IgD-negative memory B cell (primary cell): ENCODE results near the gene PSME1. TPM values are rescaled to one million over a fixed set of nuclear protein-coding genes. Genes with fewer than 3 reads are reported as not detected.

Source experiments
- H3K27ac Mint-ChIP-seq, 3 donors: one replicate each; pipeline ENCODE4 v1.8.0; 2020 to 2022; ENCODE audit warnings: mild to moderate bottlenecking in 3 of 3, mixed read lengths in 3 of 3, moderate library complexity in 1 of 3
- H3K27me3 Mint-ChIP-seq: one replicate; pipeline ENCODE4 v1.8.0; 2021; ENCODE audit warnings: mixed read lengths
- H3K36me3 Mint-ChIP-seq: one replicate; pipeline ENCODE4 v1.8.0; 2020; ENCODE audit warnings: mild to moderate bottlenecking, mixed read lengths
- H3K4me1 Mint-ChIP-seq, 3 donors: one replicate each; pipeline ENCODE4 v1.8.0; 2020 to 2022; ENCODE audit warnings: mixed read lengths in 3 of 3, mild to moderate bottlenecking in 1 of 3
- H3K4me3 Mint-ChIP-seq, 4 donors: one replicate each; pipeline ENCODE4 v1.8.0; 2020 to 2022; ENCODE audit warnings: mild to moderate bottlenecking in 4 of 4, mixed read lengths in 4 of 4, moderate library complexity in 3 of 4
- H3K9me3 Mint-ChIP-seq, 3 donors: one replicate each; pipeline ENCODE4 v1.8.0; 2020 to 2021; ENCODE audit warnings: mixed read lengths in 3 of 3, mild to moderate bottlenecking in 1 of 3
- polyA plus RNA-seq: library from polyadenylated mRNA; unstranded; fragments of 300-500 nt; fragmentation: Illumina TruSeq; gene quantifications from one replicate; pipeline ENCODE4 v1.2.3, GENCODE V29; 2021

The PSME1 gene
- polyA plus RNA-seq, 1 donor from 2014 or later, result 804 TPM

DNA sequence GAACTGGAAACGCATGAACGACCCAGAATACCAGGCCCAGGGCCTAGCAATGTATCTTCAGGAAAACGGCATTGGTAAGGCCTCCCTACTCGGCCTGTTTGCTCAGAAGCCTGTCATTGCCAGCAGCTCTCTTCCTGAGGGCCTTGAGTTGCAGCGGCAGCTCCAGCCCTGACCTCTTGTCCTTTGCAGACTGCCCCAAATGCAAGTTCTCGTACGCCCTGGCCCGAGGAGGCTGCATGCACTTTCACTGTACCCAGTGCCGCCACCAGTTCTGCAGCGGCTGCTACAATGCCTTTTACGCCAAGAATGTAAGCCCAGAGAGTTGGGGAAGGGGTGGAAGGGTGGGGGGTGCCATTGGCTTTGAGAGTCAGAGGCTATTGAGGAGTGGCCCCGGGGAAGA lies 21.3 kb downstream of the PSME1 start:
- Mint-ChIP-seq H3K4me3 (peak overlapping the region in 1 of 4 donors; percentile 39), H3K9me3 (no peaks in the 10 kb centered on the region), H3K27ac (peak overlapping the region in 1 of 3 donors; percentile 64), H3K27me3 (no peaks in the 10 kb centered on the region), H3K36me3 (peaks cover 5% of the 10 kb centered on the region), H3K4me1 (peaks cover 7 to 15% (median 11%) of the 10 kb centered on the region in 3 donors)

DNA sequence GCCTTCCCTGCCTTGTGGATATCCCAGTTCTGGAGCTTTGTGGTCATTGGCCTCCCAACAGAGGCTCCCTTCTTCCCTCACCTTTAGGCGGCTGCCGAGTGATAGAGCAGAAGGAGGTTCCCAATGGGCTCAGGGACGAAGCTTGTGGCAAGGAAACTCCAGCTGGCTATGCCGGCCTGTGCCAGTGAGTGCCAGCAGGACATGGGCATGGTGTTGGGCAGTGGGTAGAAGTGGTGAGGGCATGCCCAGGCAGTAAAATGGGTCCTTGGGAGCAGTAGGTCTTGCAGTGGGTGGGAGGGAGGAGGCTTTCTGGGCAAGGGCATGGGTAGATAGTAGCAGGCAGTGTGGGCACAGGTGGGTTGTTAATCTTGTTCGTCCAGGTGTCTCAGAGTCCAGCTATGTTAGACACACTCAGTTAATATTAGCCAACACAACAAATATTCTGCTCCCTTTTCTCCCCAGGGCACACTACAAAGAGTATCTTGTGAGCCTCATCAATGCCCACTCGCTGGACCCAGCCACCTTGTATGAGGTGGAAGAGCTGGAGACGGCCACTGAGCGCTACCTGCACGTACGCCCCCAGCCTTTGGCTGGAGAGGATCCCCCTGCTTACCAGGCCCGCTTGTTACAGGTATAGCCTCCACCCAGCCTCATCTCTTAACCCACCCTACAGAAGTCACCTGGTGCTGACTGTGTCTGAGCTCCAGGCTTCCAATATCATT lies 23.9 kb downstream of the PSME1 start:
- H3K27ac Mint-ChIP-seq, result peak overlapping the region in 2 of 3 donors; percentile 98 to 99
- H3K27me3 Mint-ChIP-seq, result no peaks in the 10 kb centered on the region
- H3K9me3 Mint-ChIP-seq, result no peaks in the 10 kb centered on the region
- H3K36me3 Mint-ChIP-seq, result peaks cover 10% of the 10 kb centered on the region
- H3K4me3 Mint-ChIP-seq, result peak overlapping the region in 2 of 4 donors; percentile 72 to 99
- peaks cover 7 to 27% (median 20%) of the 10 kb centered on the region in 3 donors for H3K4me1 Mint-ChIP-seq

DNA sequence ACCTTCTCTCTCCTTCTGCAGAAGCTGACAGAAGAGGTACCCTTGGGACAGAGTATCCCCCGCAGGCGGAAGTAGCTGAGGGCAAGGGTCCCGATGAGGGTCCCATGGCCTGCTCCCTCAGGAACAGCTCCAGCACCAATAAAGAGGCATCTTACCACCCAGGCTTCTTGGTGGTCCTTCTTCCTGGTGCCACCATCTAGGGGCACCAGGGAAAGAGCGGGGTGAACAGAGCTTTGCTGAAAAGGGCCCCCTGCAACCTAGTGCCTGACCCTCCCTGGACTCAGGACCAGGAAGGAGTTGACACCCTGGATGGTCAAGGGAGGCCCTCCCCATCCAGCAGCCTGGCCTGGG lies 24.5 kb downstream of the PSME1 start:
- Mint-ChIP-seq H3K27ac (peak overlapping the region; percentile 98 to 100 (median 99)), H3K27me3 (no peaks in the 10 kb centered on the region), H3K4me3 (peak overlapping the region in 3 of 4 donors; percentile 98 to 100 (median 99)), H3K9me3 (no peaks in the 10 kb centered on the region), H3K4me1 (peaks cover 7 to 29% (median 20%) of the 10 kb centered on the region in 3 donors), H3K36me3 (peaks cover 13% of the 10 kb centered on the region)

DNA sequence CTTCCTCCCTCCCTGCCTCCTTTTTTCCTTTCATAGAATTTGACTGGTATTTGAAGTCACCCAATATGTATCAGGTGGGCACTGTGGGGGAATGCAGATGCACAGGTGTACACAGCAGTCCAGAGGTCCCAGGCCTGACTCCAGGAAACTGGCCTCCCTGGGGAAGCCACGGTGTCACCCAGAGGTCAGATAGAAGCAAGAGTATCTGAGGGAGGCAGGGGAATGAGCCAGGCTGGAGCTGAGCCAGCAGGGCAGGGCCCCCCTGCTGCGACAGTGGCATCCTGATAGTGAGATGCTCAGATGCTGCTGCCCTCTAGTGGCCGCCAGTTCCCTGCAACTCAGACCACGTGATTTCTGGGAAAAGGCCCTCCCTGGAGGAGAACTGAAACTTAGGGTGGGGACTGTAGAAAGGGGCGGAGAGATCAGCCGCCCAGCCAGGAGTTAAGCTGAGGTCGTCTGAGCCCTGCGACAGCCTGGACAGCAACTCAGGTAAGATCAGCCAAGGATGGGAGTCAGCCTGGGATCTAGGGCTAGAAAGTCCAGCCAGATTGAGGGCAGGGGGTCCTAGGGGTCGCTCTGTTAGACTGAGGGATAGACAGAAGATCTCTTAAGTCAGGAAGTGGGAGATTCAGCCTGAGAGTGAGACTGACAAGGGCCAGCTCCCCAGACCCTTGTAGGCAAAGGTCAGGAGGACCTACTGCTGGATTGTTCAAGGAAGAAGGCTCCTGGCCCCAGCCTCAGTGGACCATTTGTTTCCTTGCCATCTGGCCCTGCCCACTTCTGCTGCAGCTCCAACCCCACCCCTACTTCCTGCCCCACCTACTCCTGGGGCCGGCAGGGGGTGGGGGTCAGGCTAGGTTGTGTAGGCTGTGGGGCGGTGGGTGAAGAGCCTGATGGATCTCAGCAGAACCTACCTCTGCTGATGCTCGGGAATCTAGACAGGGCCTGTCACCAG lies 25.1 kb downstream of the PSME1 start, which contains the start of gene IRF9:
Gene IRF9, plus strand, starts transcription at position 416 of the 955 bp plus-strand sequence. CDS start 880 bp downstream, outside the sequence.
- H3K4me1 Mint-ChIP-seq, result peaks cover 7 to 29% (median 20%) of the 10 kb centered on the region in 3 donors
- H3K9me3 Mint-ChIP-seq, result no peaks in the 10 kb centered on the region
- H3K27me3 Mint-ChIP-seq, result no peaks in the 10 kb centered on the region
- peaks cover 10% of the 10 kb centered on the region for H3K36me3 Mint-ChIP-seq
- H3K4me3 Mint-ChIP-seq, result peak within 1 kb of the TSS; percentile 98 to 100 (median 99)
- H3K27ac Mint-ChIP-seq, result peak within 1 kb of the TSS; percentile 98 to 100 (median 99)

DNA sequence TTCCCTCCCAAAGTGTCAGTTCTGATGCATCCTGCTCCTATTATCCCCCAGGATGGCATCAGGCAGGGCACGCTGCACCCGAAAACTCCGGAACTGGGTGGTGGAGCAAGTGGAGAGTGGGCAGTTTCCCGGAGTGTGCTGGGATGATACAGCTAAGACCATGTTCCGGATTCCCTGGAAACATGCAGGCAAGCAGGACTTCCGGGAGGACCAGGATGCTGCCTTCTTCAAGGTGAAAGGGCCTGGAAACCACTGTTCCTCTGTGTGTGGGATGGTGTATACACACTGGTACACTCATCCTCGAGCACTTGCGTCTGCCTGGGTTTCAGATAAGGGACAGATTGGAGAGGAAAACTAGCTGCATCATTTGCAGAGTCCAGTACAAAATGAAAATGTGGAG lies 26.1 kb downstream of the PSME1 start:
- no peaks in the 10 kb centered on the region for H3K9me3 Mint-ChIP-seq

DNA sequence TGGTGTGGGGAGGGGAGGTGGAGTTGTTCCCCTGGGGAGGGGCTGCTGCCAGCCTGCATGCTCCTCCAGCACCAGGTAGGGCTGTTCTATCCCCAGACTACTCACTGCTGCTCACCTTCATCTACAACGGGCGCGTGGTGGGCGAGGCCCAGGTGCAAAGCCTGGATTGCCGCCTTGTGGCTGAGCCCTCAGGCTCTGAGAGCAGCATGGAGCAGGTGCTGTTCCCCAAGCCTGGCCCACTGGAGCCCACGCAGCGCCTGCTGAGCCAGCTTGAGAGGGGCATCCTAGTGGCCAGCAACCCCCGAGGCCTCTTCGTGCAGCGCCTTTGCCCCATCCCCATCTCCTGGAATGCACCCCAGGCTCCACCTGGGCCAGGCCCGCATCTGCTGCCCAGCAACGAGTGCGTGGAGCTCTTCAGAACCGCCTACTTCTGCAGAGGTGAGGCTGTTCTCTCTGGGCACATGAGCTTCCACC lies 28.6 kb downstream of the PSME1 start:
- Mint-ChIP-seq H3K27me3 (no peaks in the 10 kb centered on the region), H3K4me1 (peaks cover 7 to 36% (median 28%) of the 10 kb centered on the region in 3 donors), H3K4me3 (peak overlapping the region in 1 of 4 donors; percentile 85), H3K9me3 (no peaks in the 10 kb centered on the region), H3K27ac (peak overlapping the region in 2 of 3 donors; percentile 57 to 84), H3K36me3 (peaks cover 14% of the 10 kb centered on the region)

More for the DNA sequence above, 26.1 kb downstream of the PSME1 start:
- Mint-ChIP-seq H3K4me1 (peaks cover 7 to 29% (median 20%) of the 10 kb centered on the region in 3 donors), H3K4me3 (peak overlapping the region; percentile 98 to 100 (median 99)), H3K36me3 (peaks cover 14% of the 10 kb centered on the region), H3K27ac (peak overlapping the region; percentile 98 to 100 (median 99)), H3K27me3 (no peaks in the 10 kb centered on the region)

DNA sequence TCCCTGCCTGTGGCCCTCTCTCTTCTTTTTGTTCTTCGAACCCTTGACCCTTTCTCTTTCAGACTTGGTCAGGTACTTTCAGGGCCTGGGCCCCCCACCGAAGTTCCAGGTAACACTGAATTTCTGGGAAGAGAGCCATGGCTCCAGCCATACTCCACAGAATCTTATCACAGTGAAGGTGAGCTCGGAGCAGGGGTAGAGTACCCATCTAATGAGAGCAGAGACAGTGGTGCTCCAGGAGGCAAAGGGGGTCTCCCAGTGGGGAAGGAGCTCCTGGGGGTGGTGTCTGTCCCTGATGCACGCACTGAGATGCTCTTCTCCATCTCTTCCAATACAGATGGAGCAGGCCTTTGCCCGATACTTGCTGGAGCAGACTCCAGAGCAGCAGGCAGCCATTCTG lies 29.8 kb downstream of the PSME1 start:
- Mint-ChIP-seq H3K9me3 (no peaks in the 10 kb centered on the region), H3K4me3 (peak overlapping the region in 1 of 4 donors; percentile 85), H3K27ac (no peak overlapping the region), H3K27me3 (no peaks in the 10 kb centered on the region), H3K4me1 (peaks cover 6 to 33% (median 30%) of the 10 kb centered on the region in 3 donors), H3K36me3 (peaks cover 14% of the 10 kb centered on the region)

DNA sequence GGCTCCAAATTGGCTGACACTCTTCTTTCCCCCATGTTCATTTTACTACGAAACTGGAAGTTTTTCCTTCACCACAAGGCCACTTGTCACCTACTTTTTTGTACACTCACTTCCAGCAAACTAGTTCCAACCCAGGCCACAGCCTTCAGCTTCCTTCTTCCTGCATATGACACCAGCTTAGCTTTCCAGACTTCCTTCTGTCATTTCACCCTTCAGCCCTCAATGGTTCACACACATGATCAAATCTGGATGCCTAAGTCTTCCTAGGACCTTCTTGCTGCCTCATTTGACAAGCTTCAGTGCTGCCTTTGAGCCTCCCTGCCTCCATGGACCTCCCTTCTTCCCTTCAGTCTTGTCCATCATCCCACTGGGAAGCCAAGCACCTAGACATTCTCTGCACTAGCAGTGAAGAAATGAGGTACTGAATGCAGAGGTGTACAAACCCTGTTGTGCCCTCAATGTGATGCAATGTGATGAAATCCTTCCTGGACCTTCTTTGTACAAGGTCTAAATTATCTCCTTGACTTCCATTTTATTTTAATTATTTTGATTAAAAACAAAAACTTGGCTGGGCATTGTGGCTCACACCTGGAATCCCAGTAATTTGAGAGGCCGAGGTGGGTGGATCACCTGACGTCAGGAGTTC lies 31.6 kb downstream of the PSME1 start:
- Mint-ChIP-seq H3K27ac (peak overlapping the region in 1 of 3 donors; percentile 51), H3K36me3 (peaks cover 14% of the 10 kb centered on the region), H3K9me3 (no peaks in the 10 kb centered on the region), H3K4me3 (peak overlapping the region in 2 of 4 donors; percentile 33 to 80), H3K27me3 (no peaks in the 10 kb centered on the region), H3K4me1 (peaks cover 11 to 30% (median 27%) of the 10 kb centered on the region in 3 donors)

DNA sequence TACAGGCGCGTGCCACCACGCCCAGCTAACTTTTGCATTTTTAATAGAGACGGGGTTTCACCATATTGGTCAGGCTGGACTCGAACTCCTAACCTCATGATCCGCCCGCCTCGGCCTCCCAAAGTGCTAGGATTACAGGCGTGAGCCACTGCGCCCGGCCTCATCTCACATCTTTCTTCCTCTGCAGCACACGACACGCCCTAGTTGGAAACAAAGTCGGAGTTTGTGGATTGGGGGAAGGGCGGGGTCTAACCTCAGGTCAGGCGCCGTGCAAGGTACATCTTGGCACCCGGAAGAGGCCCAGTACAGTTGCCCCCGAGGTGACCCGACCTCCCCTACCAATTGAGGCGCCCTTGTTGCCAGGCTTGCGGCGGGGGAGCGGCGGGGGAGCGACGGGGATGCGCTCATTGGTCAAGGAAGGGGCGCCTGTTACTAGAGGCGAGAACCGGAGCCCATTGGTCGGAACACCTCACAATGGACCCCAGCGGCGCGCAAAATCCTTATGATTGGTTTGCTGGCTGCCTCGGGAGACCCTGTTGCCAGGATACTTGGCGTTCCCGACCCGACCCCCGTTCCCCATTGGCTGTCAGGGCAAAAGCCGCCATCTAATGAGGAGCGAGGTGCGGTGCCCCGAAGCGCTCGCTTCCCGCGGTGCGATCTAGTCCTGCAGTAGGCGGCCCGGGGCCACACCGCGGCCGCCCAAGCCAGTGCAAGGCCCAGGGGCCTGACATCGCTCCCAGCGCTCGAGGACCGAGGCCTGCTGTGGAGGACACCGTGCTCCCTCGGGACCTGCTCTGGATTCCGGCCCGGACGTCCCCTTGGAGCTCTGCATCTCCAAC lies 35.6 kb downstream of the PSME1 start, which contains the start of gene REC8:
Gene REC8, plus strand, starts transcription at position 659 of the 839 bp plus-strand sequence. CDS start 473 bp downstream, outside the sequence.
- peaks cover 11 to 18% (median 16%) of the 10 kb centered on the region in 3 donors for H3K4me1 Mint-ChIP-seq

DNA sequence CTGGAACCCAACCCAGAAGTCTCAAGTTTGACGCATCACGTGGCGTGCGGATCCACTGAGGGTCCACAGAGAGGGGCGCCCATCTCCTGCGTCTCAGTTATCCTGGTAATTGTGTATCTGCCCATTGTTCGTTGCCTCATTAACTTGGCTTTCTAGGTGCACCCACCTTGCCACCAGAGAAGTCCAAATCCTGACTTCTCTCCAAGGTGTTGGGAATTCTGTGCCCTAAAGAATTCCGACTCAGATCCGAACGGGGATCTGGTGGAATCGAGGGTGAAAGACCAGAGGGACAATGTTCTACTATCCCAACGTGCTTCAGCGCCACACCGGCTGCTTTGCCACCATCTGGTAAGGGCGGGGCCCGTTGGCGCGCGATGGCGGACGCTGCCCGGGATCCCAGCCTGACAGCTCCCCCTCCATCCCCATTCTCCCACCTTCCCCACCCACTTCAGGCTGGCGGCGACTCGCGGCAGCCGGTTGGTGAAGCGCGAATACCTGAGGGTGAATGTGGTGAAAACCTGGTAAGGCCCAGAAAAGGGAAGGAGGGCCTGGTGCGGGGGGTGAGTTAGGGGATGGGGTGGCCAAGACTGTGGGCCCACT lies 36.4 kb downstream of the PSME1 start:
- H3K4me1 Mint-ChIP-seq, result peaks cover 11 to 17% (median 16%) of the 10 kb centered on the region in 3 donors
- peak overlapping the region in 2 of 3 donors; percentile 81 to 87 for H3K27ac Mint-ChIP-seq
- no peaks in the 10 kb centered on the region for H3K27me3 Mint-ChIP-seq
- H3K36me3 Mint-ChIP-seq, result peaks cover 6% of the 10 kb centered on the region
- H3K9me3 Mint-ChIP-seq, result no peaks in the 10 kb centered on the region
- peak overlapping the region; percentile 84 to 98 (median 94) for H3K4me3 Mint-ChIP-seq

More for the DNA sequence above, 35.6 kb downstream of the PSME1 start, which contains the start of gene REC8:
- Mint-ChIP-seq H3K9me3 (no peaks in the 10 kb centered on the region), H3K27ac (peak within 1 kb of the TSS; percentile 87 to 94 (median 89)), H3K36me3 (peaks cover 8% of the 10 kb centered on the region), H3K4me3 (peak within 1 kb of the TSS; percentile 84 to 98 (median 94)), H3K27me3 (no peaks in the 10 kb centered on the region)

DNA sequence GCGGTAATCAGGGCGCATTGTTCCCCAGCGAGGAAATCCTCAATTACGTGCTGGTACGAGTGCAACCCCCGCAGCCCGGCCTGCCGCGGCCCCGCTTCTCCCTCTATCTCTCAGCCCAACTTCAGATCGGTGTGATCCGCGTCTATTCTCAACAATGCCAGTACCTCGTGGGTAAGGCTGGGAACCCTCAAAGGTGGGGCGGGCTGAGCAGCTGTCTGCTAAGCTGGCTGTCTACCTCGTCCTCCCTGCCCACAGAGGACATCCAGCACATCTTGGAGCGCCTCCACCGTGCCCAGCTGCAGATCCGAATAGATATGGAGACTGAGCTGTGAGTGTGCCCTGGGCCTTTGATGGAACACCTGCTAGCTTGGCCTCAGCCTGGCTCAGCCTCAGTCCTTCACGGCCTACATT lies 36.9 kb downstream of the PSME1 start:
- peaks cover 11 to 14% (median 12%) of the 10 kb centered on the region in 3 donors for H3K4me1 Mint-ChIP-seq
- H3K4me3 Mint-ChIP-seq, result peak overlapping the region in 3 of 4 donors; percentile 55 to 95 (median 60)
- peak overlapping the region in 2 of 3 donors; percentile 70 to 89 for H3K27ac Mint-ChIP-seq
- no peaks in the 10 kb centered on the region for H3K9me3 Mint-ChIP-seq
- peaks cover 6% of the 10 kb centered on the region for H3K36me3 Mint-ChIP-seq
- H3K27me3 Mint-ChIP-seq, result no peaks in the 10 kb centered on the region

DNA sequence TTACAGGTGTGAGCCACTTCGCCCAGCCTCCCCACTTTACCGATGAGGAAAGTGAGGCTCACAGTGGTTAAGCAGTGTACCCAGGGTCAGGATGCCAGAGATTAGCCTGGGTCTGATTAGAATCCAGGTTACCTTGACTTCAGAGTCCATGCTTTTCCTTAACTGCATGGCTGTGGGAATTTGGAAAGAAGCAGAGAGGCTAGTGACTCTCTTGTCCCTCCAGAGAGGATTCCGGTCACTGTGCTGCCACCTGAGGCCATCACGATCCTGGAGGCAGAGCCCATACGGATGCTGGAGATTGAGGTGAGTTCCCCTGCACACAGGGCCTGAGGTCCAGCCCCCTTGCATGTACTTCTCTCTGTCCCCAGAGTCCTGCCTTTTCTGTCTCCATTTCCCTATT lies 40.6 kb downstream of the PSME1 start:
- Mint-ChIP-seq H3K36me3 (peaks cover 4% of the 10 kb centered on the region), H3K4me1 (peaks cover under 1 to 8% (median 4%) of the 10 kb centered on the region in 3 donors), H3K9me3 (no peaks in the 10 kb centered on the region), H3K4me3 (no peak overlapping the region), H3K27me3 (no peaks in the 10 kb centered on the region), H3K27ac (no peak overlapping the region)
